GM12891 (cell line): ENCODE data around the gene ZNF280B.

Source experiments
- DNase-seq: peaks from one replicate; pipeline ENCODE4 v3.0.0; 2011; ENCODE audit warnings: low spot score; ENCODE audit not compliant: insufficient read length
- FAIRE-seq: peaks from 2 replicates; lab custom pipeline; 2011; peaks lifted over from hg19 to GRCh38; lab: Jason Lieb, UNC
- PAX5 ChIP-seq: IDR thresholded peaks from 2 replicates; pipeline ENCODE4 v1.6.1; 2011; ENCODE audit warnings: low read length, moderate library complexity, mild to moderate bottlenecking; ENCODE audit not compliant: insufficient read depth, severe bottlenecking
- POLR2A ChIP-seq: IDR thresholded peaks from 2 replicates; pipeline ENCODE4 v1.6.1; 2011; ENCODE audit warnings: low read depth, low read length, control low read depth
- POLR2AphosphoS5 ChIP-seq: IDR thresholded peaks from 2 replicates; pipeline ENCODE4 v1.6.1; 2011; ENCODE audit warnings: low read depth, low read length, control low read depth
- POU2F2 ChIP-seq: IDR thresholded peaks from 2 replicates; pipeline ENCODE4 v1.6.1; 2011; ENCODE audit warnings: low read depth, mild to moderate bottlenecking, control low read depth, low read length, moderate library complexity
- SPI1 ChIP-seq: IDR thresholded peaks from 2 replicates; pipeline ENCODE4 v1.6.1; 2011; ENCODE audit warnings: low read depth, low read length, control low read depth
- TAF1 ChIP-seq: IDR thresholded peaks from 2 replicates; pipeline ENCODE4 v1.6.1; 2011; ENCODE audit warnings: low read depth, low read length, control low read depth

Gene ZNF280B

DNA sequence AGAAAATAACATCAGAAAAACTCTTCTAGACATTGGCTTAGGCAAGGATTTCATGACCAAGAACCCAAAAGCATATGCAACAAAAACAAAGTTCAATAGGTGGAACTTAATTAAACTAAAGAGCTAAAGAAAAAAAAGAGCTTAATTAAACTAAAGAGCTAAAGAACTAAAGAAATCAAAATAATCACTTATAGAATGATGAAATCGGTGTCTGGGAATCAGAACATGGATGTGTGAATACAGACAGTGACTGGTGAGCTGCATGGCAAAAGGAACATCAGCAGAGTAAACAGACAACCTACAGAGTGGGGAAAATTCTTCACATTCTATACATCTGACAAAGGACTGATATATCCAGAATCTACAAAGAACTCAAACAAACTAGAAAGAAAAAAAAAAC is 41.4 kb downstream of the ZNF280B start:
- TF ChIP-seq POLR2AphosphoS5 (no peak), POLR2A (no peak)
- FAIRE-seq = no peak
- DNase-seq = no peak

DNA sequence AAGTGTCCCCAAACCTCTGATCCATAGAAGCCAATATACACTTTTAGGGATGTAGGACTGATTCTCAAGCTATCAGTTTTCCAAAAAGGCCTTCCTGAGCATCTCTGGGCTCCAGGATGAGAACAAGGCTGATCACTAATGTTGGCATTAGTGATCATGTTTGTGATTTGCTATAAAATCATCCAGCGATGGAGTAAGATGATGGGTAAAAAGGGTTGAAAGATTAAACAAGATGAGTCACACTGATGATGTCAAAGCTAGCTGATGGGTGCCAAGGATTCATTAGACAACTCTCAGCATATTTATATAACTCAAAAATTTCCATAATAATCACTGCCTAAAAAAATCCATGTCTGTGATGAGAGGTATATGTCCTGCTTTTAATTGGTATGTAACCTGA is 42.8 kb downstream of the ZNF280B start:
- no peak for DNase-seq
- no peak for FAIRE-seq
- no peak for TF ChIP-seq POU2F2

DNA sequence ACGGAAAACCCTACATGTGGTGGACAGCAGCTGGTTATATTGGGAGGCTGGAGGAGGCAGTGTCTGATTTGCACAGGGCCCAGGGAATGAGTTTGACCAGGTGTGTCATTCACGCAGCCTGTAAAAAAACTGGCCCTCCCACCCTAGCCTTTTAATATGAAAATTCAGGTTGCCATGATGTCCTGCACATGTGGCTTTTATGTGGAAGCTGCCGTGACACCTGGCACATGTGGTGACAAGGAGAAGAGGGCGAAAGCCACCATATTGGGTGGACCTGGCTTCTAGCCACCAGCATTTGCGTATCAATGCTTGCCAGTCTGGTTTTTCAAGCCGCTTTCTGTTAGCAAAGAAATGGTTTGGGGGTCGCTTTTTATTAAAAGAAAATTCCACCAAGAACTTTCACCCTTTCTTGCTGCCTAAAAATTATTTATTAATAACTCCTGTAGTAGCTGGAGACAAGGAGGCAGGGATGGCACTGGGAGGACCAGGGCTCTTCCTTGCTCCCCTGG is 43.4 kb downstream of the ZNF280B start:
- DNase-seq (no peak), FAIRE-seq (no peak)
- TF ChIP-seq SPI1 = no peak
- no peak for TF ChIP-seq POLR2A

GRCh38 chr22:22464541-22465054 is 43.9 kb downstream of the ZNF280B start:
- no peak for FAIRE-seq
- no peak for TF ChIP-seq POLR2AphosphoS5
- no peak for TF ChIP-seq POU2F2
- no peak for TF ChIP-seq SPI1
- no peak for TF ChIP-seq TAF1
- DNase-seq = no peak

DNA sequence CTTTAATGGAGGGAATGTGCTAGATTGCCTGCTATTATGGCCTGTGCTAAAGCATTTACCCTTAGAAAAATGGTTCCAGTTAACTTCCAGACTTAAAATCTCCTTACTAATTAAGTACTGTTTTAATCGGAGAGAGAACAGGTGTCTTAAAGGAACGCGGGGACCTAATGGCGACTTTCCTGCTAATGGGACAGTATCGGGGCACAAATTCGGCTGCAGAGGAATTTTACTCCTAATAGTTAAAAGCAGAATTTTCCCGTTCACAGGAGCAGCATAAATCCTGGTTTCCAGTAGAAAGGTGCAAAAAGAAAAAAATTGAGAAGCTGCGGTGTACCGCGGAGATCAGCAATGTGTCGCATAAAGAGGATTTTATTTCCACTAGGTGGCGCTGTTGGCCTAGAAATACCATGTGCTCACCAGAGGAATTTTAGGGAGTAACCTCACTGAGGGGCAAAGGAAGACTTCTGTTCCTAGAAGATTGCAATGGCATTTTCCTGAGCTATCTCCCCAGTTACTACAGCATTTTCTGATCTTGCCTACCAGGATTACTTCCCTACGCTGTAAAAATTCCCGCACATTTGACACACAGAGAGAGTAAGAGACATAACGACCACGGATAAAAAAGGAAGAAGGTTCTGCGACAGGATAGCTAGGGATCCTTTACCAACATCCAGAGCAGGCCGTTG is 44.5 kb downstream of the ZNF280B start:
- DNase-seq (peak; percentile 29), FAIRE-seq (peak; percentile 74)
- TF ChIP-seq POLR2A = no peak
- TF ChIP-seq SPI1 = no peak
- TF ChIP-seq POU2F2 = no peak
- no peak for TF ChIP-seq PAX5
- TF ChIP-seq POLR2AphosphoS5 = no peak
- no peak for TF ChIP-seq TAF1

GRCh38 chr22:22462813-22463567 is 45.6 kb downstream of the ZNF280B start:
- peak; percentile 43 for FAIRE-seq
- no peak for TF ChIP-seq SPI1
- no peak for TF ChIP-seq TAF1
- TF ChIP-seq POU2F2 = no peak
- no peak for TF ChIP-seq POLR2A
- no peak for TF ChIP-seq POLR2AphosphoS5
- TF ChIP-seq PAX5 = no peak
- no peak for DNase-seq

GRCh38 chr22:22461583-22461982 is 47.0 kb downstream of the ZNF280B start:
- FAIRE-seq (no peak), DNase-seq (no peak)
- no peak for TF ChIP-seq POLR2A
- no peak for TF ChIP-seq POLR2AphosphoS5
- no peak for TF ChIP-seq PAX5
- TF ChIP-seq TAF1 = no peak
- TF ChIP-seq POU2F2 = no peak

DNA sequence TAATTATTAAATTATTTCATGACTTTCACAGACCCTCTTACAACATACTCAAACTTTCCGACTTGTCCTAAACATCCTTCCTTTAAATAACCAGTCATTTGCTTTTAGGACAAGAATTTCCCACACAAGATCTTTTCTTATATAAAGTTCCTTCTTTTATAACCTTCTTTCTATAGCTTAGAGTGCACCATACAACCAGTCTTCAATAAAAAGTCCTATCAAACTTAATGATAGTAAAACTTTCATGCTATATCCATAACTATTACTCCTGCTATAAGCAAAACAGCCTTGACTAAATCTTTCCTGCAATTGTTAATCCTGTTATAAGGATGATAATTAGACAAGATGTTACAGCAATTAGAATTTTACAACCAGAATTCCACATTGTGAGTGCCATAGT is 47.4 kb downstream of the ZNF280B start:
- TF ChIP-seq TAF1 = no peak
- no peak for TF ChIP-seq POLR2AphosphoS5
- TF ChIP-seq PAX5 = no peak
- TF ChIP-seq SPI1 = no peak
- no peak for TF ChIP-seq POLR2A
- TF ChIP-seq POU2F2 = no peak
- FAIRE-seq (no peak), DNase-seq (no peak)

- no peak for DNase-seq
- TF ChIP-seq POU2F2 = no peak
- no peak for TF ChIP-seq PAX5
- no peak for TF ChIP-seq TAF1
- no peak for TF ChIP-seq SPI1
- TF ChIP-seq POLR2A = no peak
- TF ChIP-seq POLR2AphosphoS5 = no peak
- FAIRE-seq = no peak
Observed at GRCh38 chr22:22460635-22461034, 47.9 kb downstream of the ZNF280B start.

- no peak for DNase-seq
- TF ChIP-seq POLR2AphosphoS5 (no peak), SPI1 (no peak), PAX5 (no peak), POLR2A (no peak), POU2F2 (no peak), TAF1 (no peak)
- FAIRE-seq = no peak
Observed at GRCh38 chr22:22460060-22460459, 48.5 kb downstream of the ZNF280B start.
